Activated naive CD8-positive, alpha-beta T cell treated with anti-CD3 and anti-CD28 coated beads for 36 hours (primary cell): ENCODE results near the gene MPHOSPH10. TPM values are rescaled to one million over a fixed set of nuclear protein-coding genes. Genes with fewer than 3 reads are reported as not detected.
A peak's percentile ranks its signal among the peaks of the same experiment; 100 is the strongest.
"Not testable (repeated sequence)": the region's sequence is repeated elsewhere in the genome, so short reads cannot be mapped to it uniquely, and the experiment has no call there.

Experiments
- DNase-seq: peaks from one replicate; pipeline ENCODE4 v3.0.0; 2021
- H3K27ac Mint-ChIP-seq: one replicate; pipeline ENCODE4 v1.8.0; 2022; ENCODE audit warnings: mild to moderate bottlenecking, moderate library complexity, mixed read lengths
- H3K27me3 Mint-ChIP-seq: one replicate; pipeline ENCODE4 v1.8.0; 2022; ENCODE audit warnings: mild to moderate bottlenecking, mixed read lengths
- H3K36me3 Mint-ChIP-seq: one replicate; pipeline ENCODE4 v1.8.0; 2021; ENCODE audit warnings: mild to moderate bottlenecking, mixed read lengths
- H3K4me1 Mint-ChIP-seq: one replicate; pipeline ENCODE4 v1.8.0; 2021; ENCODE audit warnings: mixed read lengths
- H3K4me3 Mint-ChIP-seq: one replicate; pipeline ENCODE4 v1.8.0; 2022; ENCODE audit warnings: mild to moderate bottlenecking, moderate library complexity, mixed read lengths
- H3K9me3 Mint-ChIP-seq: one replicate; pipeline ENCODE4 v1.8.0; 2022; ENCODE audit warnings: mixed read lengths
- total RNA-seq, 2 experiments: library from RNA; stranded (reverse); gene quantifications; one replicate each; pipeline ENCODE4 v1.2.3, GENCODE V29; 2021

Gene MPHOSPH10
- total RNA-seq: 10 to 100 TPM; 69.5 to 74.2 TPM

- peak; percentile 89 for DNase-seq
- H3K36me3 Mint-ChIP-seq: peaks cover 10% of the 10 kb centered on the region
- no peaks in the 10 kb centered on the region for H3K27me3 Mint-ChIP-seq
- peaks cover 8% of the 10 kb centered on the region for H3K4me1 Mint-ChIP-seq
- H3K9me3 Mint-ChIP-seq: no peaks in the 10 kb centered on the region
- H3K27ac Mint-ChIP-seq: no peak within 1 kb of the TSS
- no peak within 1 kb of the TSS for H3K4me3 Mint-ChIP-seq
Observed at GRCh38 chr2:71130152-71130904, at the start of gene MPHOSPH10, which contains the start of gene MCEE. Gene MPHOSPH10, plus strand, starts transcription at chr2:71130634. Its CDS starts 32 bp downstream, at chr2:71130666. Gene MCEE, minus strand, starts transcription at chr2:71130229. Its CDS starts 10 bp downstream, at chr2:71130219.

GRCh38 chr2:71082402-71083252 lies 47.8 kb upstream of the MPHOSPH10 start:
- peak; percentile 53 for DNase-seq
- Mint-ChIP-seq H3K27ac (peak overlapping the region; percentile 57), H3K4me3 (no peak overlapping the region), H3K27me3 (no peaks in the 10 kb centered on the region), H3K9me3 (no peaks in the 10 kb centered on the region), H3K4me1 (peaks cover 9% of the 10 kb centered on the region), H3K36me3 (peaks cover 9% of the 10 kb centered on the region)

GRCh38 chr2:71083297-71083696 lies 47.1 kb upstream of the MPHOSPH10 start:
- H3K36me3 Mint-ChIP-seq, H3K27me3 Mint-ChIP-seq, H3K9me3 Mint-ChIP-seq, H3K27ac Mint-ChIP-seq, H3K4me3 Mint-ChIP-seq, DNase-seq, H3K4me1 Mint-ChIP-seq: not testable (repeated sequence)

GRCh38 chr2:71083752-71084312 lies 46.6 kb upstream of the MPHOSPH10 start:
- H3K4me3 Mint-ChIP-seq, DNase-seq, H3K27me3 Mint-ChIP-seq, H3K4me1 Mint-ChIP-seq, H3K36me3 Mint-ChIP-seq, H3K27ac Mint-ChIP-seq, H3K9me3 Mint-ChIP-seq: not testable (repeated sequence)

- H3K4me1 Mint-ChIP-seq, H3K36me3 Mint-ChIP-seq, H3K9me3 Mint-ChIP-seq, H3K27ac Mint-ChIP-seq, DNase-seq, H3K27me3 Mint-ChIP-seq, H3K4me3 Mint-ChIP-seq: not testable (repeated sequence)
Observed at GRCh38 chr2:71085325-71086003, 45.0 kb upstream of the MPHOSPH10 start.

GRCh38 chr2:71089475-71089874 lies 41.0 kb upstream of the MPHOSPH10 start:
- DNase-seq, H3K4me3 Mint-ChIP-seq, H3K4me1 Mint-ChIP-seq, H3K36me3 Mint-ChIP-seq, H3K27ac Mint-ChIP-seq, H3K27me3 Mint-ChIP-seq, H3K9me3 Mint-ChIP-seq: not testable (repeated sequence)

GRCh38 chr2:71091808-71092207 lies 38.6 kb upstream of the MPHOSPH10 start:
- DNase-seq, H3K4me1 Mint-ChIP-seq, H3K27me3 Mint-ChIP-seq, H3K9me3 Mint-ChIP-seq, H3K4me3 Mint-ChIP-seq, H3K36me3 Mint-ChIP-seq, H3K27ac Mint-ChIP-seq: not testable (repeated sequence)

GRCh38 chr2:71092491-71093260 lies 37.8 kb upstream of the MPHOSPH10 start:
- H3K9me3 Mint-ChIP-seq, DNase-seq, H3K27ac Mint-ChIP-seq, H3K4me3 Mint-ChIP-seq, H3K4me1 Mint-ChIP-seq, H3K36me3 Mint-ChIP-seq: not testable (repeated sequence)
- H3K27me3 Mint-ChIP-seq: peaks cover 14% of the 10 kb centered on the region

GRCh38 chr2:71100195-71100964 lies 30.1 kb upstream of the MPHOSPH10 start:
- Mint-ChIP-seq H3K27ac (no peak overlapping the region), H3K9me3 (peaks cover under 1% of the 10 kb centered on the region), H3K4me1 (peaks cover 2% of the 10 kb centered on the region), H3K36me3 (no peaks in the 10 kb centered on the region), H3K27me3 (peaks cover 4% of the 10 kb centered on the region), H3K4me3 (no peak overlapping the region)
- DNase-seq: peak; percentile 37

GRCh38 chr2:71101656-71102055 lies 28.8 kb upstream of the MPHOSPH10 start:
- peaks cover 4% of the 10 kb centered on the region for H3K27me3 Mint-ChIP-seq
- no peak for DNase-seq
- no peak overlapping the region for H3K27ac Mint-ChIP-seq
- peaks cover 2% of the 10 kb centered on the region for H3K4me1 Mint-ChIP-seq
- no peaks in the 10 kb centered on the region for H3K36me3 Mint-ChIP-seq
- peaks cover 6% of the 10 kb centered on the region for H3K9me3 Mint-ChIP-seq
- no peak overlapping the region for H3K4me3 Mint-ChIP-seq

- peaks cover 2% of the 10 kb centered on the region for H3K4me1 Mint-ChIP-seq
- no peak overlapping the region for H3K4me3 Mint-ChIP-seq
- H3K27me3 Mint-ChIP-seq: no peaks in the 10 kb centered on the region
- H3K27ac Mint-ChIP-seq: no peak overlapping the region
- DNase-seq: no peak
- H3K36me3 Mint-ChIP-seq: no peaks in the 10 kb centered on the region
- H3K9me3 Mint-ChIP-seq: peaks cover 6% of the 10 kb centered on the region
Observed at GRCh38 chr2:71102981-71103681, 27.3 kb upstream of the MPHOSPH10 start.

- Mint-ChIP-seq H3K4me3 (no peak overlapping the region), H3K9me3 (peaks cover 6% of the 10 kb centered on the region), H3K4me1 (peaks cover 2% of the 10 kb centered on the region), H3K27ac (no peak overlapping the region), H3K36me3 (no peaks in the 10 kb centered on the region), H3K27me3 (no peaks in the 10 kb centered on the region)
- DNase-seq: no peak
Observed at GRCh38 chr2:71103809-71104208, 26.6 kb upstream of the MPHOSPH10 start.

GRCh38 chr2:71106463-71106862 lies 24.0 kb upstream of the MPHOSPH10 start:
- H3K4me1 Mint-ChIP-seq, H3K4me3 Mint-ChIP-seq, H3K27me3 Mint-ChIP-seq, H3K9me3 Mint-ChIP-seq, H3K27ac Mint-ChIP-seq, H3K36me3 Mint-ChIP-seq, DNase-seq: not testable (repeated sequence)
